GM19463 (cell line): ENCODE measurements around the gene CHL1.

Source experiments
- ATAC-seq: cut with Tn5 transposase; IDR thresholded peaks from one replicate; pipeline ENCODE4 v1.9.1; 2021; ENCODE audit warnings: mild to moderate bottlenecking, moderate library complexity; ENCODE audit not compliant: unreplicated experiment

The CHL1 gene

DNA sequence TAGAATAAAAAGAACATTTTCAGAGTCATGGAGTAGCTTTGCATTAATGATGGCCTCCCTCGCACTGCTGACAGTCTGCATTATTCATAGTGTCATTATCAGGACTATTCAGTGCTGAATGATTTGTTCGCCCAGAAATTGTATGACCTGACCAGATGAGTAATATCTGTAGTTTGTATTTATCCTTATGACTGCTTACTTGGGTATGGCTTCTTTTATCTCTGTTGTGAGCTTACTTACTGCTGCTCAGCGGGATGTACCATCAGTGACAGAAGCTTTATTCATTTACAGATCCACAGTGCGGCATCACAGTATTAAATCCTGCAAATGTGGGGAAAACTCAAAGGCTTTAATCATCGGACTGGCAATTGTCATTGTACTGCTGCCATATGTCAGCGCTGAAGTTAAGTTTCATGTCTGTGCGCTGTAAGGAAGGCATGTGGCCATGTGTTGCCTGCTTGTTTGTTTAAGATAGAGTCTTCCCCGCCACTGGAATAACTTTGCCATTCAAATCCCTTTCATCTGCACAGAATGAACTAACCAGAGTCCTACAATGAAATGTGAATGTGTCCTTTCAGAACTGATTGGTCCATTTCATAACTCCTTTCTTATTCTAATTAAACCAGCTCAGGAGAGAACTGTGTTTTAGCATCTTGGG lies 262.2 kb downstream of the CHL1 start:
- no peak for ATAC-seq
